Measurements from ENCODE around the gene PIK3R6.

DNA sequence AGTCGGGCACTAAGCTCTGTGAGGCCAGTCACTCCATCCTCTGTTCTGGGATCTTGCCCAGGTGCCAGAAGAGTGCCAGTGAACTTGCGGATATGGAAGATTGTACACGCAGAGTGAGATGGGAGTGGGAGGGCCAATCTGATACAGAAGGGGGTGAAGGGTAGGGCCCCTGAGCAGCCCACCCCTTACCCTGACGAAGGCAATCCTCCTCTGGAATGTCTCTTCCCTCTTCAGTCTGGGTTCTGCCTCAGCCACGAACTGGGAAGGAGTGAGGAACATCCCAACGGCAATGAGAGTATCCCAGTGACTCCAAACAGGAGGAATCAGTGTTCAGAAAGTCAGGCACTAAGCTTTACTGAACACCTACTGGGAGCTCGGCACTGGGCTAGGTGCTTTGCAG is 11.9 kb upstream of the PIK3R6 start:
- TF ChIP-seq, protein P1, sequence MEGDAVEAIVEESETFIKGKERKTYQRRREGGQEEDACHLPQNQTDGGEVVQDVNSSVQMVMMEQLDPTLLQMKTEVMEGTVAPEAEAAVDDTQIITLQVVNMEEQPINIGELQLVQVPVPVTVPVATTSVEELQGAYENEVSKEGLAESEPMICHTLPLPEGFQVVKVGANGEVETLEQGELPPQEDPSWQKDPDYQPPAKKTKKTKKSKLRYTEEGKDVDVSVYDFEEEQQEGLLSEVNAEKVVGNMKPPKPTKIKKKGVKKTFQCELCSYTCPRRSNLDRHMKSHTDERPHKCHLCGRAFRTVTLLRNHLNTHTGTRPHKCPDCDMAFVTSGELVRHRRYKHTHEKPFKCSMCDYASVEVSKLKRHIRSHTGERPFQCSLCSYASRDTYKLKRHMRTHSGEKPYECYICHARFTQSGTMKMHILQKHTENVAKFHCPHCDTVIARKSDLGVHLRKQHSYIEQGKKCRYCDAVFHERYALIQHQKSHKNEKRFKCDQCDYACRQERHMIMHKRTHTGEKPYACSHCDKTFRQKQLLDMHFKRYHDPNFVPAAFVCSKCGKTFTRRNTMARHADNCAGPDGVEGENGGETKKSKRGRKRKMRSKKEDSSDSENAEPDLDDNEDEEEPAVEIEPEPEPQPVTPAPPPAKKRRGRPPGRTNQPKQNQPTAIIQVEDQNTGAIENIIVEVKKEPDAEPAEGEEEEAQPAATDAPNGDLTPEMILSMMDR (conservative IDR thresholded peaks at IDR 0.05; ENCODE audit: low read depth, low read length) = no peak
- TF ChIP-seq EZH2 (IDR thresholded peaks at IDR 0.05; ENCODE audit: low read length, unreplicated experiment) (no peak), EZH2phosphoT487 (IDR thresholded peaks at IDR 0.05; ENCODE audit: borderline replicate concordance, low read length) (no peak)

Data from PC-3 (cell line).